Ishikawa (cell line): ENCODE data around the gene SYNPO2L.

Experiments used
- CEBPB ChIP-seq: IDR thresholded peaks from 2 replicates; pipeline ENCODE4 v1.6.1; 2012
- EGR1 ChIP-seq: IDR thresholded peaks from 2 replicates; pipeline ENCODE4 v1.6.1; 2012
- EP300 ChIP-seq: IDR thresholded peaks from 2 replicates; pipeline ENCODE4 v1.6.1; 2012; ENCODE audit warnings: borderline replicate concordance
- FOXM1 ChIP-seq: IDR thresholded peaks from 2 replicates; pipeline ENCODE4 v1.6.1; 2012; ENCODE audit warnings: low read depth, borderline replicate concordance
- NFIC ChIP-seq: IDR thresholded peaks from 2 replicates; pipeline ENCODE4 v1.6.1; 2012
- RAD21 ChIP-seq: IDR thresholded peaks from 2 replicates; pipeline ENCODE4 v1.6.1; 2012; ENCODE audit warnings: low read depth
- TAF1 ChIP-seq: IDR thresholded peaks from 2 replicates; pipeline ENCODE4 v1.6.1; 2012; ENCODE audit warnings: low read depth, mild to moderate bottlenecking
- TEAD4 ChIP-seq: IDR thresholded peaks from 2 replicates; pipeline ENCODE4 v1.6.1; 2012
- TF ChIP-seq, protein P1 (sequence below): IDR thresholded peaks from 2 replicates; pipeline ENCODE4 v1.6.1; 2012; ENCODE audit warnings: low read depth, mild to moderate bottlenecking
- TF ChIP-seq, protein P2 (sequence below): IDR thresholded peaks from 2 replicates; pipeline ENCODE4 v1.6.1; 2012

DNA sequence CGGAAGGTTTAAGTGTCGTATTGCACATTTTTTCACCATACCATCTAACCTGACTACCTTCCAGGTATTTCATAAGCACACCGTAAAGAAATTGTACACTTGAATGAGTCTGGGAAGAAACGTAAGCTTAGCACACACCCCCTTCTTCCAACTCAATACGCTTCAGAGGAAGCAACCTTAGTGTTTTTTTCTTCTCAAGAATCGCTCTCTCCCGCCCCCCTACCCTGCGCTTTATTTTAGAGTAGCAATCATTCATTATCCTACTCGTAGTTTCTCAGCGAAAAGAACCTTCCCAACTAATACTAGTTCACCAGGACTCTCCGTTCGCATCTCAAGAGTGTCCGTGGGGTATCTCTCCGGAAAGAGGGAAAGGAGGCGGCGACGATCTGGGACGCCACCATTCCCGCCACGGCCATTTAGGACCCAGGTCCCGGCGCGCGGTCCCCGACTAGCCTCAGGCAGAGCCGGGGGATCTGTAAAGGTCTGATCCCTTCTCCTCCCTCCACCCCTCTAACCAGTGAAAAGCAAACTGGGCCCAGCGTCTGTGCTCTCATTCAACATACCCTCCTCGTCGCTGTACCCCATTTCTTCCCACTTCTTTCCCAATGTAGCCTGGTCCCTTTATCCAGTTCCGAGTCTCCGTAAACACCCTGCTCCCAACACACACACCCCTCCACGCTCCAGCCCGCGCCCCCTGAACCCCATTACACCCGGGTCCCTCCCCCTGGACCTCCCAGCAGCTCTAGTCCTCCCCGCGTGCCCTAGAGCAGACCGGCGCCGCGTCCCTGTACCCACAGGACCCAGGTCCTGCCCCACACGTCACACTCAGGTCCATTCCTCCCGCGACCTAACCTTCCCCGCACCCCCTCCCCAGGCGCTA is 30.6 kb downstream of the SYNPO2L start:
- TF ChIP-seq, protein P1, sequence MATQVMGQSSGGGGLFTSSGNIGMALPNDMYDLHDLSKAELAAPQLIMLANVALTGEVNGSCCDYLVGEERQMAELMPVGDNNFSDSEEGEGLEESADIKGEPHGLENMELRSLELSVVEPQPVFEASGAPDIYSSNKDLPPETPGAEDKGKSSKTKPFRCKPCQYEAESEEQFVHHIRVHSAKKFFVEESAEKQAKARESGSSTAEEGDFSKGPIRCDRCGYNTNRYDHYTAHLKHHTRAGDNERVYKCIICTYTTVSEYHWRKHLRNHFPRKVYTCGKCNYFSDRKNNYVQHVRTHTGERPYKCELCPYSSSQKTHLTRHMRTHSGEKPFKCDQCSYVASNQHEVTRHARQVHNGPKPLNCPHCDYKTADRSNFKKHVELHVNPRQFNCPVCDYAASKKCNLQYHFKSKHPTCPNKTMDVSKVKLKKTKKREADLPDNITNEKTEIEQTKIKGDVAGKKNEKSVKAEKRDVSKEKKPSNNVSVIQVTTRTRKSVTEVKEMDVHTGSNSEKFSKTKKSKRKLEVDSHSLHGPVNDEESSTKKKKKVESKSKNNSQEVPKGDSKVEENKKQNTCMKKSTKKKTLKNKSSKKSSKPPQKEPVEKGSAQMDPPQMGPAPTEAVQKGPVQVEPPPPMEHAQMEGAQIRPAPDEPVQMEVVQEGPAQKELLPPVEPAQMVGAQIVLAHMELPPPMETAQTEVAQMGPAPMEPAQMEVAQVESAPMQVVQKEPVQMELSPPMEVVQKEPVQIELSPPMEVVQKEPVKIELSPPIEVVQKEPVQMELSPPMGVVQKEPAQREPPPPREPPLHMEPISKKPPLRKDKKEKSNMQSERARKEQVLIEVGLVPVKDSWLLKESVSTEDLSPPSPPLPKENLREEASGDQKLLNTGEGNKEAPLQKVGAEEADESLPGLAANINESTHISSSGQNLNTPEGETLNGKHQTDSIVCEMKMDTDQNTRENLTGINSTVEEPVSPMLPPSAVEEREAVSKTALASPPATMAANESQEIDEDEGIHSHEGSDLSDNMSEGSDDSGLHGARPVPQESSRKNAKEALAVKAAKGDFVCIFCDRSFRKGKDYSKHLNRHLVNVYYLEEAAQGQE: no peak
- TF ChIP-seq EP300 (peak; percentile 66; the same call in 1 of the 2 replicates), EGR1 (no peak), NFIC (0 out of 2 replicates have a peak, but pooled peaks have one; percentile 9), CEBPB (peak; percentile 93), FOXM1 (no peak), TEAD4 (peak; percentile 88), TAF1 (peak; percentile 52; the same call in 1 of the 2 replicates), RAD21 (peak; percentile 22)
- TF ChIP-seq, protein P2, sequence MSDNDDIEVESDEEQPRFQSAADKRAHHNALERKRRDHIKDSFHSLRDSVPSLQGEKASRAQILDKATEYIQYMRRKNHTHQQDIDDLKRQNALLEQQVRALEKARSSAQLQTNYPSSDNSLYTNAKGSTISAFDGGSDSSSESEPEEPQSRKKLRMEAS: peak; percentile 29; the same call in 1 of the 2 replicates
